CD4-positive, alpha-beta T cell treated with Interleukin-4 for 4 hours (primary cell): ENCODE measurements around the gene VIT.

Experiments
- DNase-seq: peaks from one replicate; pipeline ENCODE4 v3.0.0-alpha.2; 2020

Gene VIT

DNA sequence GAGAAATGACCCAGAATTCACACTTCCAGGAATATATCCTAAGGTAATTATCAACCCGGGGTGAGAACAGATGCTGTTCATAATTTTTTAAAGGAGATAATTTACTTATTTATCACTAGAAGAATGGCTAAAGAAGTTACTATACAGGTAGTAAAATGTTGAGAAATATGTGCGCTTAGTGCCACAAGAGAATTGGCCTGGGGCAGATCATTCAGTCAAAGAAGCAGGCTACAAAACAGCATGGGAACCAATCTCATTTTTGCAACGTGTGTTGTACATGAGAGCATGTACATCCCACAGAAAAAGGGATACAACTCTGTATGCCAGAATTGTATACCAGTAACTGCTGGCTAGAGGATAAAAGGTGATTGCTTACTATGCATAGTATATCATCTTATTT is 75.2 kb downstream of the VIT start:
- no peak for DNase-seq

DNA sequence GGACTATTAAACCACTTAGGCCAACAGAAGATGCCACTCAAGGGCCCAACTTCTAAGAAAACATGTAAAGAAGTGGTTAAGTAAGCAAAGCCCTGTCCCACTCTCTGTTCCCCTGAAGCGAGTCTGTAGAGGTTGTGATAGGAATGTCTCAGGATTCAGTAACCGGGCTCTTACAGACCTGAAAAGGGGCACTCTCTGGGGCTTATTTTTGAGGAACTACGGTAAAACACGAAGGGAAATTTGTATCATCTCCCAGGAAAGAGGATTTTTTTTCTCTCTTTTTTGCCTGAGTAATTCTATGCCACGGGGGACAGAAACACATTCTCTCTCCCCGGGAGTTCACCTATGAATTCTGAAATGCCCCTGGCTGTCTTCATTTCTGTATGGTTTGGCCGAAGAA is 77.4 kb downstream of the VIT start:
- DNase-seq: no peak

DNA sequence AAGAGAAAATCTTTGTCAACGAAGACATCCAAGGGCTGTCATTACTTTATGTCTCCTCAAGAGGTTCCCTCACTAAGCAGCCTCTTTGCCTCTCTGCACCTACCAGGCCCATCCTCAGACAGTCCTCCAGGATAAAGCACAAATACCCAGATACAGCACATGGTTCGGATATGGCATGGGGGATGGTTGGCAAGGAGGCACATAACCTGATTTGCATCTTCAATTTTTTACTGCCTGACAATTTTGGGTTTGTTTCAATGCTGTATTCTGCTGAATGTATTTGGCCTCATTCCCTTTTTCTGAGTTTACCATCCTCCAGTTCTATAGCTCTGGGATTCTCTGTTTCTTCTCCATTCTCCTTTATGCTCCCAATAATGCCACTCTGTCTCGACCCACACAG is 78.8 kb downstream of the VIT start:
- no peak for DNase-seq

DNA sequence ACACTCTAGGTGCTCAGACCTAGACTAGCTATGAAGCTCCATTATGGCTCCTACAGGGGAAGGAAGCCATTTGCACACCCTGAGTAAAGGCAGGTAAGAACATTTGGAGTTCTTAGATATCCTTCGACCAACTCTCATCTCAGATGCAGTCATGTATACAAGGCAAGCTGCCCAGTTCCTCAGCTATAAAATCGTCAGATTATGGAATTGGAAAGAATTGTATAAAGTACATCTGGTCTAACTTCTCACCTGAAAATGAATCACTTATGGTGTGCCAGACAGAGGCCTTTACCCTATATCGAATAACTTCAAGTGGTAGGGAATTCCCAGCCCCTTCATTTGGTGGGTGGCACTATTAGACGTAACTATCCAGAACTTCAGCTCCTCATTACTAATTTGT is 79.3 kb downstream of the VIT start:
- DNase-seq: no peak

DNA sequence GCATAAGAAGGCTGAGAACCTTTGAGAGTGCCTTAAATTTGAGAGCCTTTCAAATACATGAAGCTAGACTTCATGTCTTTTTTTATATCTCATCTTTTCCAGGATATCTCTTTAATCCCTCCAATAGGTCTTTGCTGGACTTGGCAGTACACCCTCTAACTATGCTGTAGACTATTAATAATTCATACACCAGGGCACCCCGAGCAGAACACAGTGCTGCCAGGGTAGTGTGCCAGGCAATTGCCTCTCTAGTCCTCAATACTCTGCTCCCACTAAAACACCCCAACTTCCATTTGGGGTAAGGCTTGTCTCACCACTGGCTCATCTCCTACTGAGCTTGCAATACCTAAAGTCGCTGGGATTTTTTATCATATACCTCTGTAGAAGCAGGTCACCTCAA is 80.8 kb downstream of the VIT start:
- no peak for DNase-seq

DNA sequence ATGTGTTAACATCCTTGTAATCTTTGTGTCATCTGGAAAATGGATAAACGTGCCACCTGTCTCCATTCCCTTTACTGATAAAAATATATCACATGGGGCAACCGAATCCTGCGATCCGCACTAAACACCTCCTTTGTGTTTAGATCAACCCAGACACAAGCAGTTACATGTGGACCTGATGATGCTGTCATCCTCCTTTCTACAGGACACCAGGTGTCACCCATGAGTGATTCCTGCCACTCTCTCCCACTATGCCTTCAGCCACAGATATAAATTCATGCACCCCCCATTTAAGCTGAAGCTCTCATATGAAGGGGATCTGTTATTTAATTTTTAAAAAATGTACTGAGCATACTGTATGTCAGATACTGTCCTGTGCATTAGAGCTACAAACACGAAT is 81.3 kb downstream of the VIT start:
- DNase-seq: no peak

DNA sequence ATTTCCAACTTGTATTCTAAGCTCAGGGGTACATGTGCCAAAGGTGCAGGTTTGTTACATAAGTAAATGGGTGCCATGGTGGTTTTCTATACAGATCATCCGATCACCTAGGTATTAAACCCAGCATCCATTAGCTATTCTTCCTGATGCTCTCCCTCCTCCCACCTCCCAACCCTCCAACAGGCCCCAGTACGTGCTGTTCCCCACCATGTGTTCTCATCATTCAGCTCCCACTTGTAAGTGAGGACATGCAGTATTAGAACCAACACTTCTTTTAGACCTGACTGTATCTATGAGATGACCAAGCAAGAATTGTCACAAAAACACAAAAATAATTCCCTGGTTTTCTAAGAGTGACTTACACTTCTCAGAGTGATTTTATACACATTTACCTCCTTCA is 83.0 kb downstream of the VIT start:
- no peak for DNase-seq

DNA sequence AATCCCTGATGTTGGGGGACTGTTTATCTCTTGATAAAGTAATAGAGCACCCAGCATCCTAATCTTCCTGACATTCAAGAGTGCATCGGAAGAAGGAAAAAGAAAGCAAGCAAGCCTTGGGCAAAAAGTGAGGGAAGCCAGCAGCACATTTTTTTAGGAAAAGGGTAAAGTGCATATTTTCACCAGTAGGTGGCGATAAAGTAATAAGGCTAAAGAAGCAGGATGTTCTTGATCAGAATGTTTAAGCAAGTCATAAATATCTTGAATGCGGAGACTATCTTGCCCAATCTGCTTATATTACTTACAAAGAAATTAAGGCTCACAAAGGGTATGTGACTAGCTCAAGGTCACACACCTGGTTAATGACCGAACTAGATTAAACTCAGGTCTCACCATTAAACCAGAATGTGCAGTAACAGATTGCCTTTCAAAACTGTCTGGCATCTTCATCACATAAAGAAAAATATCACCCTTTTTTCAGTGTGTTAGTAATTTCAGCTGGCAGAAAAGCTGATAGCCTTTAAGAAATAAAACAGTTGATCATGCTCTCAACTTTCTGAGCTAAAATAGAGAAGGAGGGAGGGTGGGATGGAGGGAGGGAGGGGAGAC is 83.8 kb downstream of the VIT start:
- DNase-seq: peak; percentile 62

DNA sequence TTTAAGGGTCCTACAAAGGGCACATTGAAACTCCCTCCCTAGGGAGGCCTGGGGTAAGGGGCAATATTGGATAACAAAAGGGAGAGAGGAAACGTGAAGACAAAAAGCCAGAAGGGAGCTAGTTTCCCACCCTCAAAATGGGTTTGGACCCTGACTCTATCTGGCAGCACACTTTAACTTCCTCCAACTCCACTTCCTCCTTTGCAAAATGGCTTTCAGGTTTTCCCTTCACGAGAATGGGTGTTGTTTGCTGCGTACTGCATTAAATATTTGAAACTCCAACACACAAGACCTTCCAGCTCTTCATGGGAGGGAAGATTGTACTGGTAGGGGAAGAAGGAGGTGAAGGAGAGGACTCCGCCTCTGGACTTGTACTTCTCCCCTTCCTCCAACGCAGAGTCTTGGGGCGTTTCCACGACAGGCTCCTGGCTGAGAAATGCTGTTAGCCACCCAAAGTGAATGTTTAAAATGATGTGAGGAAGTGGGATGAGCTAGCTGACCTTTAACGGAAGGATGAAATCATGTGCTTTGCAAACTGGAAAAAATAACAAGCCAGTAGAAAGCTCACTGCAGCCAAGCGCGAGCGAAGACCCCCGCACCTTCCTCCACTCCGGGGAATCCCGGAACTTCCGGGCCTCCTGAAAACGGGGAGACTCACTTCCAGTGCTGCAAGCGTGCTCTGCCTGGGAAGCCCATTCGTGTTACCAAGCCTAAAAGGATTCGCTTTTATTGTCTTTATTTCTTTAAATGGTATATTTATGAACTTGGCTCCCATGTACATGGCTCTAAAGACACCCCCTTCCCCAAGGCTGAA is 85.6 kb downstream of the VIT start:
- DNase-seq: no peak

DNA sequence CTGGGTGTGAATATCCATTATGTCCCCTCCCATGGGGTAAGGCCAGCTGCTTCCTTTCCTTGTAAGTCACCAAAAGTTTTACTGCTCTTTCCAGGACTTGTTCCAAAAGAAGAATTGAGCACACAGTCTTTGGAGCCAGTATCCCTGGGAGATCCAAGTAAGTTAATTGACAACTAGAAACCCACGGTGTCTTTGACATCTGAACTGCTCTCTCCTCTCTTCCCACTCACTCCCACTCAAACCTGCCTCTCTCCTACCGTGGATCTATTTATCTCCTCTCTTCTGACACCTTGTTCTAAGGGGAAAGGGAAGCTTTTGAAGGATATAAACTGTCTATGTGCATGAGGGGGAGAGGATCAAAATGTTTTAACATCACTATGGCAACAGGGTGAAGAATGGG is 86.7 kb downstream of the VIT start:
- DNase-seq: no peak

DNA sequence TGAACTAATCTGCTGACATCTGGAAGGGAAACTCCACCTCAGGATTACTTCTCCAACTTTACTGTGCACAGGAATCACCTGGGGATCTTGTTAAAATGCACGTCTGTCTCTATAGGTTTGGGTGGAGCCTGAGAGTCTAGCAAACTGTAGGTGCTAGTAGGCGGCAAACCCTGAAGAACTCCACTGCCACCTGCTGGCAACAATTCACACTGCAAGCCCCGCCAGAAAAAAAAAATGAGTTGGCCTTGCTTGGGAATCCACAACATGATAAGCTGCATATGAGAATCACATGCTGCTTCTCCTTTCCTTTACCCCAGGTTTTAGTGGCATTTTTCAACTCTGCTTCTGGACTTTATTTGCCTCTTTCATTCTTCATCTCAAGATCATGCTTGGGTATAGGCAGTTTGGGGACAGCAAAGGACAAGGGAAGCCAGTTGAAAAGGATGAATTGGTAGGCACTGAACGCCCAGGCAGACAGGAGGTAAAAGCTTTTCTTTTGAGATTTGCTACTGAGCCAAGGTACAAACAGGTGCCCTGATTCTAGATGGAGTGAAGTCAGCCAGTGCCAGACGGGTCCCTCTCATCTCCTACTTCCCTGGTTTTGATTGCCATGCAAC is 88.8 kb downstream of the VIT start:
- peak; percentile 61 for DNase-seq

DNA sequence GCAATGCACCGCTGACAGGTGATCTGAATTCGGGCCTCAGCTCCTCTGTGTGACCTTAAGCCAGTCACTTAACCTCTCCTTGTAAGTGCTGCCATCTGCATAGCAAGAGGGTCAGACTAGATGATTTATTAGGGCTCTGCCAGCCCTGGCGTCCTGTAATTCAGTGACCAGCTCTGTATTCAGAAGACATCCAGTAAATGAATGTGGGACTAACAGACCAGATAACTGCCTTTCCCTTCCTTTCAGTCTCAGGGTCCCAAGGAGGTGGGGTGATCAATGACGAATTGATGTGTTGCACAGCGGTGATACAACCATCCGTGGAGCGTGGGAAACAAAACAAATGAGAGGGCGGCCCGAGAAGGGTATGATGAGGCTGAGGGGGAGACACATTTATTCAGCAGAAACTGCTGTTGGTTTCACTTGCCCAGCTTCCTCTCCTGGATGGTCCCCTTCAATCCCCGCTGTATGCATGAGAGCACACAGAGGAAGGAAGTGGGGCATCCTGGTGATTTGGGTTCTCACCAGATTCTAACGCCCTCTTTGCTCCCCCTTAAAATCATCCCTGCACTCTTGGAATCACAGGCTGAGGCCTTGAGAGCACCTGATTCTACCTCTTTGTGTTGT is 92.8 kb downstream of the VIT start:
- DNase-seq: no peak

DNA sequence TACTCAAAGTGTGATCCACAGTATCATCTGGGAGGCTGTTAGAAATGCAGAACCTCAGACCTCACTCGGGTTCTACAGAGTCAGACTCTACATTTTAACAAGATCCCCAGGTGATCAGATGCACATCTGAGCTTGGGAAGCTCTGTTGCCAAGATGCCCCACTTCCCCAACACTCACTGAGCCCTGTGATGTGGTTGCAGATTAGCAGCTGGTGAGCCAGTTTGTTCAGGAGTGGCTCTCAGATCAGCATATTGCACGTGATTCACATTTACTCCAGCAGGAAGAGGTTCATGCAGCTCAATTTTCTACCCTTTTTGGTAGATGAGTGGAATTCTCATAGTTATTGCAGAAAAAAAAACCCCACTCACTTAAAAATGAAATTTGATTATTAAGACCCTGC is 96.4 kb downstream of the VIT start:
- DNase-seq: no peak

DNA sequence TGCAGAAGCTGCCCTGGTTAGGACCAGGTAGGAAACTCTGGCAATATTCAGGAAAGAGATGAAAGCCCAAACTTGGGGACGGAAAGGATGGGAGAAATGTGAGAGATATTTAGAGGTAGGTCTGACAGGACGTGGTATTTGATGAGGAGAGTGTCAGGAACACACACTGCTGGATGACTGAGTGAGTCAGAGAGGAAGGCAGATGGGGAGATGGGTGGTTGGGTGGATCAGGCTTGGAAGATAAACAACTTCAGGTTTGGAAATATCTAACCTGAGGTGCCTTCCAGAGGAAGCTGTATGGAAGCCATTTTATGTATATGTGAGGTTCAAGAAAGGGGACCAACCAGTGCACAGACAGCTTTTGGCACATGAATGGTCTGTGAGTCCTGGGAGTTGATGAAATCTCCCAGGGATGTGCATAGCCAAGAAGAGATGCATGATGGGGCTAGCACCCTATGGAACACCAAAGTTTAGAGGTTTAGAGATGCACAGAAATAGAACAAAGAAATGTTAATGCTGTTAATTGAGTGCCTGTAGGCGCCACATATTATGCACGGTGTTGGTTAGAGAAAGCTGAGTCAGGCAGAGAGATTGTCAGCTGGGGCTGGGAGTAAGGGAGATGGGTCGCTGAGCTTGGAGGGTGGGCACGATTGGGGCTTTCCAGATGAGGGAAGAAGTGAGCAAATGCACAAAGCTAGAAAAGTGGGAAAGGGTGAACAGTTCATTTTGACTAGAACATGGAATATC is 101.0 kb downstream of the VIT start:
- DNase-seq: no peak

DNA sequence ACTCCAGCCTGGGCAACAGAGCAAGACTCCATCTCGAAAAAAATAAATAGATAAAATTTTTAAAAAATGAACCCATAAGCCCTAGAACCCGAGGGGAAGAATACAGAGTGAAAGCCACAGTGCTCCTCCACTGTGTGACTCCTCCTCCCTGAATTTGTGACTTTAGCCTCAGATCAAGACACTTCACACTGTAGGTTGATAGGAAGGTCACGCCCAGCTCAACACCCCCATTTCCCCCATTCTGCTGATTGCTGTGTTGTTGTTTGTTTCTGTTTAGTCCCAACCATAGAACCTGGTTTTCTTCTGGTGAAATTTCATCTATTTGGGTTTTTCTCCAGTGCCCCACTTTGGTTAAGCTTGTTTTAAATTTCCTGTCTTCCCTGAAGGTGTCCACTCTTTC is 102.2 kb downstream of the VIT start:
- DNase-seq: peak; percentile 49

DNA sequence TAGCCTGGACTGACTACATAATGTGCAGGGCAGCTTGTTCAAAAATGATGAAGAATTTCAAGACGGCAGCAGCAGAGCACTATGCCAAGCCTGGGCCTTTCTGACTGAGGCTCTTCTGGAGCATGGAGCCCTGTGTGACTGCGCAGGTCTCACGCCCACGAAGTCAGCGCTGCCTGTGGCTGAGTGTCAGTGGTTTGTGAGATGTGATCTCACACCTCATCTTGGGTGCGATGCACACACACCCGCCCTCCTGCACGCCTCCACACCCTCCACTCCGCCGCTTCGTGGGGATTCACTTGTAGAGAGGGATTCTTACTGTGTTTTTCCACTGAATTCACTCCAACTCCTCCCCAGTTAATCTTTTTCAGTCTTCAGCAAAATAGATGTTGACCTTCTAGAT is 103.9 kb downstream of the VIT start:
- DNase-seq: peak; percentile 65

DNA sequence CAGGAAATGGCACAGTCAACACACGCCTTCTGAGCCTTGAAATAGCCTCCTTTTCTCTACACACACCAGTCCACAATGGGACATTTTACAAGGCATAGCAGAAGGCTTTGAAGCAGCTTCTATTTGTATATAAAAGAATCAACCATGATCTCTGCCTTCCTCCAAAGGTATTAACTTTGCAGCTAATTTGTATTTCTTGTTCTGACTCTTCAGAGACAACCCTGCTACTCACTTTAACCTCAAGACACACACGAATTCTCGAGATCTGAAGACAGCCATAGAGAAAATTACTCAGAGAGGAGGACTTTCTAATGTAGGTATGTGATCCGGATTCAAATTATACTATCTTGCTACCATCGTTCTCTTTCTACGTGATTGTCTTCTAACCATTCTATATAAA is 104.6 kb downstream of the VIT start:
- DNase-seq: no peak

DNA sequence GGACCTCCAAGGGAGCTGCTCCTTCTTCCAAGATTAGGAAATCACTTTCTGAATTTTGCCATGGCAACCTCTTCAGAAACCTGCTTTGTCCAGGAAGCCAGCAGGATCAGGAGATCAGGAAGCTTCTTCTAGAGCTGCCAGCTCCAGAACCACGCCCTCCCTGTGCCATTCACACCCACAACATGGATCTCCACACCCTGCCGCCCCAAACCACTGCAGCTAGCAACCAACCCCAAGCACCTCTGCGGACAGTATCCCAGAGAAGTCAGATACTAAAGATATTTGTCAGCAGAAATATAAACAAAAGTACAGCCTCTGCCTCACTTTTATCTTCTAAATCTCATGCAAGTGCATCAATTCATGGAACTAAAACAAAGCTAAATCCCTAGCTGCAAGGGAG is 106.4 kb downstream of the VIT start:
- no peak for DNase-seq

DNA sequence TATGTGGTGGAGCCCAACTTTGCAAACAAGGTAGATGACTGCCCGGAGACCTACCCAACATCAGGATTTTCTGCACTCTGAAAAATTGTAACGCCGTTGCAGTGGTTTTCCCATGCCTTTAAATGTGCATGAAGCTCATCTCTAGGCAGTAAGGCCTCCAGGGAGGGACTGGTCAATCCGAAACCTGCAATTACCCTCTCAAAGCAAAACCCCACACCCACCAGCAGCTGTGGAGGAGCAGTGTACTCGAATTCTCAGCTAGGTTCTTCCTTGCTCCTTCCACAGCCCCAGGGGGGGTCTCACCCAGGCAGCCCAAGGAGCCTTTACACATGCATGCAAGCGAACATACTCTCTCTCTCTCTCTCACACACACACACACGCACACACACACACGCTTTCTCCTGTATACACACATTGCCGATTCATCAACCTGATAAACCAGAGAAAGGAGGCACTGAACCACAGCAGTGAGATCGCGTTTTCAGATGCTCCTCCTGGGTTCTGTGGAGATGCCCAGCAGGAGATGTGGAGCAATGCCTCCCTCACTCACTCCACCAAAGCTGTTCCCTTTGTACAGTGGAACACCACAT is 109.2 kb downstream of the VIT start:
- peak; percentile 8 for DNase-seq

DNA sequence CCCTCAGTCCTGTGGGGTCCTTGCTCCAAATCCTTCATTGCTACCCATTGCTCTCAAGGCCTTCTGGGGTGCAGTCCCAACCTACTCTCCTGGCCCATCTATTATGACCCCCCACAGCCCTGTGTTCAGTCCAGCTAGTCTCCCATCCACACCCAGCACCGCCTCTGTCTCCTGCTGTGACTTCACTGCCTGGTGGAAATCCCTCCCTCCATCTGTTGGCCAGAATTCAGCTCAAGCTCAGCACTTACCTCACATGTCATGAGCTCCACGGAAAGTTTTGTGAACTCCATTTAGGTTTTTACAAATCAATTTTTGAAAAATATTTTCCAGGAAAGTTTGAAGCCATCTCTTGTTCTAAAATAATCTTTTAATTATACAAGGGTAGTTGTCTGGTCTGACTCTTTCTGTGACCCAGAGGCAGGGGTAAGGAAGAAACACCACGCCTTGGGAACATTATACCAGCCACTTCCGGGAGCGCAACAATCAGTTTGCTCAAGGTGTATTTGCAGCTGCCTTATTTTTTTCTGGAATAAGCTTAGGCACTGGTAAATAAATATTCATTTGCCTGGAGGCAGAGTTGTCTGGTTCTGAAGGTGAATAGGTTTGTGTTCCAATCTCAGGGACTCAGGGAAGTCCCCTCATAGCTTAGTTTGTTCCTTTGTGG is 110.8 kb downstream of the VIT start:
- DNase-seq: no peak

DNA sequence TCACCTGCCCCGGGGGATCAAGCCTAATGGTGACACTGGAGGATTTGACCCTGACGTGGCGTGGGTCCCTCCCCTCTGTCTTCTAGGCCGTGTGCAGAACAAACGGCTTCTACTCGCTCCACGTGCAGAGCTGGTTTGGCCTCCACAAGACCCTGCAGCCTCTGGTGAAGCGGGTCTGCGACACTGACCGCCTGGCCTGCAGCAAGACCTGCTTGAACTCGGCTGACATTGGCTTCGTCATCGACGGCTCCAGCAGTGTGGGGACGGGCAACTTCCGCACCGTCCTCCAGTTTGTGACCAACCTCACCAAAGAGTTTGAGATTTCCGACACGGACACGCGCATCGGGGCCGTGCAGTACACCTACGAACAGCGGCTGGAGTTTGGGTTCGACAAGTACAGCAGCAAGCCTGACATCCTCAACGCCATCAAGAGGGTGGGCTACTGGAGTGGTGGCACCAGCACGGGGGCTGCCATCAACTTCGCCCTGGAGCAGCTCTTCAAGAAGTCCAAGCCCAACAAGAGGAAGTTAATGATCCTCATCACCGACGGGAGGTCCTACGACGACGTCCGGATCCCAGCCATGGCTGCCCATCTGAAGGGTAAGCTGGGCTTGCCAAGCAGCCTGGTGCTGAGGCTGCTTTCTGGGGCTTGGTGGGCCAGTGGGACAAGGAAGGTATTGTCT is 112.0 kb downstream of the VIT start:
- no peak for DNase-seq

DNA sequence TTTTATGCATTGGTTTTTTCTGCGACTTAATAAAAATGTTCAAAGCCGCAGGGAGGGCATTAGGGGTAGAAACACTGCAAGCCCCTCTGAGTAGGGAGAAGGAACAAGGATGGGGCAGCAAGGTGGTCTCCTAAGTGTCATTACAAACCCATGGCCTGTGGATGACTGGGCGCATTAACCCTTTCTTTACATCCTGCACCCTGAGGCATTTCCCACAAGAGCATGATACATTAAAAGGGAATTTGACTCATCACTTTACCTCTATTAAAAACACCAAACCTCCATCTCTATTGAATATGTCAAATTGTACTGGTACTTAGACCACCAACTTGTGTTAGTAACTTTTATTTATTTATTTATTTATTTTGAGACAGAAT is 112.5 kb downstream of the VIT start:
- DNase-seq: no peak
